LNCaP clone FGC (cell line): ENCODE measurements around the gene ESF1.

Source experiments
- DNase-seq: peaks from one replicate; pipeline ENCODE4 v3.0.0-alpha.2; 2011; ENCODE audit warnings: low read depth
- H3K4me3 ChIP-seq: 2 replicates; pipeline ENCODE4 v1.5.1; 2011; ENCODE audit warnings: mild to moderate bottlenecking, low read depth, low read length, control low read depth
- CTCF ChIP-seq: IDR thresholded peaks from 2 replicates; pipeline ENCODE4 v1.5.1; 2012; ENCODE audit warnings: mild to moderate bottlenecking; ENCODE audit not compliant: control insufficient read depth, insufficient read depth; ENCODE audit errors: extremely low read depth

Gene ESF1

GRCh38 chr20:13672690-13673089 is 112.0 kb downstream of the ESF1 start:
- H3K4me3 ChIP-seq: no peak overlapping the region
- DNase-seq: no peak
- TF ChIP-seq CTCF: no peak

- no peak for DNase-seq
- no peak overlapping the region for H3K4me3 ChIP-seq
- TF ChIP-seq CTCF: no peak
These were observed 112.8 kb downstream of the ESF1 start for GRCh38 chr20:13671916-13672378.

DNA sequence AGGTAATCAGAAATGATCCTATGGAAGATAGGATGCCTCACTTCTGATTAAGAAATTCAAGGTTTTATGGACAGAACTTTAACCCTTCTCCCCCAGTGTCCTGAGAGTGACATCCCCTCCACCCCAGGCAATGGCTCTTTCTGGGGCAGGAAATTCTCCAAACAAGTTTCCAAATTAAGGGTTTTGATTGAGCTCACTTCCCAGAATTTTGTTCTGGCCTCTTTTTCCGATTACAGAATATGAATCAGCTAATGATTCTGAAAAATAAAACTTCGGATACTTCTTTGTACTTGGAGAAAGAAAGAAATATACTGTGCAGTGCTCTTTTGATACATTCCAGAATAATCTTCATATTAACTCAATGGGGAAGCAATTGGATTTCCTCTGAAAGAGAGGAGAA is 113.2 kb downstream of the ESF1 start:
- no peak overlapping the region for H3K4me3 ChIP-seq
- no peak for TF ChIP-seq CTCF
- DNase-seq: no peak

- H3K4me3 ChIP-seq: no peak overlapping the region
- no peak for DNase-seq
- TF ChIP-seq CTCF: no peak
These were observed 114.6 kb downstream of the ESF1 start for GRCh38 chr20:13670160-13670559.

DNA sequence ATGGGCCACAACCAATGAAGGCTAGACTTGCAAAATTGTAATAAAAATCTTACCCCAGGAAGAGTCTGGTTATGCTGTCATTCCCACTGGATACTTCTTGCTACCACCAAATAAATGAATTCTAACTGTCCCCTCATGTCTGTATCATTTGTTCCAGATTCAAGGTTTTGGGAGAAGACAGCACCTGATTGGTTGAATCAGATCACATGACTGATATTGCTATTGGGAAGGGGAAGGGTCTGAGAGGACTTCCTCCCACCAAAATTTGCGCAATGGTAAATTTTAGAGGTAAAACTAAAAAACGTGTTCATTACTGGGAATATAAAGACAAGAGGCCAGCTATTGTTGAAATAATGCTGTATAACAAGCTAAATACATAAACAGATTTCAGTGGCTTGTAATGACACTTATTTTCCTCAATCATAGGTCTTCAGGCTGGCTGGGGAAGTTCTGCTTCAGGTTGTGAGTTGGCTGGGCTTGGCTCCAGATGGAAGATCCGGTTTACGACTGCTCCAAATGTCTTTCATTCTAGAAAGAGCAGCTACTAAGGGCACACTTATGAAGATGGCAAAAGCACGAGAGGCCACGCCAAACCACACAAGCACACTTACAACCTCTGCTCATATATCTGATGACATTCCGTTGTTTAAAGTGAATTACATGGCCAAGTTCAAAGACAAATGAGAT is 118.9 kb downstream of the ESF1 start:
- no peak for TF ChIP-seq CTCF
- no peak for DNase-seq
- no peak overlapping the region for H3K4me3 ChIP-seq
